Endodermal cell (in vitro differentiated cells): ENCODE results near the gene METTL24. TPM values are rescaled to one million over a fixed set of nuclear protein-coding genes. Genes with fewer than 3 reads are reported as not detected.

Experiments used
- DNase-seq: peaks from one replicate; pipeline ENCODE4 v3.0.0-alpha.2; 2017
- H3K27ac ChIP-seq: 2 replicates; pipeline ENCODE4 v1.5.1; 2013; ENCODE audit warnings: mild to moderate bottlenecking, low read depth, low read length, moderate library complexity
- H3K27me3 ChIP-seq: 2 replicates; pipeline ENCODE4 v1.6.1; 2013; ENCODE audit warnings: mild to moderate bottlenecking, low read length, moderate library complexity; ENCODE audit not compliant: insufficient read depth, control insufficient read depth, poor library complexity, severe bottlenecking
- H3K36me3 ChIP-seq: 2 replicates; pipeline ENCODE4 v1.7.0; 2013; ENCODE audit warnings: mild to moderate bottlenecking, low read length, moderate library complexity; ENCODE audit not compliant: control insufficient read depth, insufficient read depth
- H3K4me1 ChIP-seq: one replicate; pipeline ENCODE4 v1.7.0; 2013; ENCODE audit warnings: low read length; ENCODE audit not compliant: control insufficient read depth, insufficient read depth
- H3K4me3 ChIP-seq: 2 replicates; pipeline ENCODE4 v1.5.1; 2013; ENCODE audit warnings: mild to moderate bottlenecking, low read length, moderate library complexity
- H3K9ac ChIP-seq: 2 replicates; pipeline ENCODE4 v1.6.1; 2013; ENCODE audit warnings: mild to moderate bottlenecking, low read length, moderate library complexity; ENCODE audit not compliant: poor library complexity, severe bottlenecking; ENCODE audit errors: extremely low read depth
- H3K9me3 ChIP-seq: 2 replicates; pipeline ENCODE4 v1.6.1; 2013; ENCODE audit warnings: mild to moderate bottlenecking, low read length, moderate library complexity; ENCODE audit not compliant: control insufficient read depth
- H3K27ac Mint-ChIP-seq: 2 replicates; pipeline ENCODE4 v1.8.0; 2020; ENCODE audit warnings: mixed read lengths
- H3K27me3 Mint-ChIP-seq: 2 replicates; pipeline ENCODE4 v1.8.0; 2021; ENCODE audit warnings: mild to moderate bottlenecking, mixed read lengths; ENCODE audit not compliant: insufficient read depth
- H3K36me3 Mint-ChIP-seq: 2 replicates; pipeline ENCODE4 v1.8.0; 2020; ENCODE audit warnings: low read depth, mixed read lengths
- H3K4me1 Mint-ChIP-seq: 2 replicates; pipeline ENCODE4 v1.8.0; 2020; ENCODE audit warnings: mixed read lengths
- H3K4me3 Mint-ChIP-seq: 2 replicates; pipeline ENCODE4 v1.8.0; 2020; ENCODE audit warnings: mild to moderate bottlenecking, moderate library complexity, mixed read lengths
- H3K9me3 Mint-ChIP-seq: 2 replicates; pipeline ENCODE4 v1.8.0; 2020; ENCODE audit warnings: mild to moderate bottlenecking, mixed read lengths
- CTCF ChIP-seq: fragments of 200-600 bp; sonication (generic); conservative IDR thresholded peaks from 2 replicates; pipeline ENCODE4 v1.5.0; 2021; ENCODE audit warnings: antibody characterized with exemption, mild to moderate bottlenecking
- WGBS, 2 experiments: methylation state at CpG; one replicate each; pipeline versions ENCODE4 v1.1.5 to v1.1.7; 2013; ENCODE audit warnings: missing lambda C conversion rate in 2 of 2, mixed read lengths in 1 of 2; ENCODE audit not compliant: insufficient coverage in 1 of 2, insufficient read length in 1 of 2; 5-methylcytosine and 5-hydroxymethylcytosine counted together
- total RNA-seq, 2 donors: library from RNA; stranded (reverse); fragmentation: NEBNext Ultra II Directional in 1 of 2; extraction: Animal tissue kit (Norgen Biotek cat#: 25700) in 1 of 2; gene quantifications; 2 replicates in 1 of 2; 3 replicates in 1 of 2; pipeline ENCODE4 v1.2.1, GENCODE V29; 2021

Gene METTL24
- total RNA-seq, 2 donors from 2014 or later = 0.24 to 1.3 TPM

- Histone ChIP-seq H3K9ac (no peak overlapping the region), H3K27ac (no peak overlapping the region), H3K9me3 (no peaks in the 10 kb centered on the region), H3K36me3 (no peaks in the 10 kb centered on the region), H3K4me3 (no peak overlapping the region), H3K27me3 (no peaks in the 10 kb centered on the region), H3K4me1 (peaks cover 3% of the 10 kb centered on the region)
- peaks cover 16% of the 10 kb centered on the region for H3K4me1 Mint-ChIP-seq
- H3K4me3 Mint-ChIP-seq = no peak overlapping the region
- no peaks in the 10 kb centered on the region for H3K27me3 Mint-ChIP-seq
- WGBS, 2 experiments = 85 to 90% methylated on average over 2 to 3 of the region's 3 CpGs
- no peak for DNase-seq
- TF ChIP-seq CTCF = no peak
- H3K9me3 Mint-ChIP-seq = no peaks in the 10 kb centered on the region
- H3K27ac Mint-ChIP-seq = no peak overlapping the region
- H3K36me3 Mint-ChIP-seq = no peaks in the 10 kb centered on the region
Observed at GRCh38 chr6:110338820-110339470, 19.2 kb downstream of the METTL24 start.

GRCh38 chr6:110337486-110337885 is 20.7 kb downstream of the METTL24 start:
- peaks cover 3% of the 10 kb centered on the region for H3K4me1 ChIP-seq
- Mint-ChIP-seq H3K9me3 (no peaks in the 10 kb centered on the region), H3K27ac (no peak overlapping the region), H3K27me3 (no peaks in the 10 kb centered on the region), H3K4me1 (peaks cover 7% of the 10 kb centered on the region), H3K36me3 (no peaks in the 10 kb centered on the region), H3K4me3 (no peak overlapping the region)
- H3K9me3 ChIP-seq = no peaks in the 10 kb centered on the region
- H3K27me3 ChIP-seq = no peaks in the 10 kb centered on the region
- H3K4me3 ChIP-seq = no peak overlapping the region
- no peak for DNase-seq
- 94 to 100% methylated on average over 1 of the region's 1 CpG for WGBS, 2 experiments
- no peak overlapping the region for H3K27ac ChIP-seq
- H3K9ac ChIP-seq = no peak overlapping the region
- H3K36me3 ChIP-seq = no peaks in the 10 kb centered on the region
- no peak for TF ChIP-seq CTCF

GRCh38 chr6:110334423-110335180 is 23.5 kb downstream of the METTL24 start:
- Mint-ChIP-seq H3K9me3 (no peaks in the 10 kb centered on the region), H3K4me3 (no peak overlapping the region), H3K4me1 (peaks cover 24% of the 10 kb centered on the region), H3K27ac (no peak overlapping the region), H3K27me3 (no peaks in the 10 kb centered on the region), H3K36me3 (no peaks in the 10 kb centered on the region)
- peaks cover 6% of the 10 kb centered on the region for H3K4me1 ChIP-seq
- no peaks in the 10 kb centered on the region for H3K36me3 ChIP-seq
- H3K9ac ChIP-seq = no peak overlapping the region
- no peaks in the 10 kb centered on the region for H3K9me3 ChIP-seq
- DNase-seq = no peak
- H3K4me3 ChIP-seq = no peak overlapping the region
- H3K27me3 ChIP-seq = no peaks in the 10 kb centered on the region
- no peak for TF ChIP-seq CTCF
- WGBS, 2 experiments = 67 to 68% methylated on average over 7 to 9 of the region's 9 CpGs
- no peak overlapping the region for H3K27ac ChIP-seq
